WI38 (cell line): Measurements from ENCODE around the gene CLEC3B.
A peak's percentile ranks its signal among the peaks of the same experiment; 100 is the strongest.

ENCODE experiments used
- H3K4me3 ChIP-seq: 2 replicates; pipeline ENCODE4 v1.5.1; 2011; ENCODE audit warnings: low read depth, mild to moderate bottlenecking, control low read depth, low read length
- TF ChIP-seq, protein P1 (sequence below): IDR thresholded peaks from 2 replicates; pipeline ENCODE4 v1.5.1; 2012; ENCODE audit warnings: low read depth, mild to moderate bottlenecking, control low read depth, low read length

CLEC3B gene

DNA sequence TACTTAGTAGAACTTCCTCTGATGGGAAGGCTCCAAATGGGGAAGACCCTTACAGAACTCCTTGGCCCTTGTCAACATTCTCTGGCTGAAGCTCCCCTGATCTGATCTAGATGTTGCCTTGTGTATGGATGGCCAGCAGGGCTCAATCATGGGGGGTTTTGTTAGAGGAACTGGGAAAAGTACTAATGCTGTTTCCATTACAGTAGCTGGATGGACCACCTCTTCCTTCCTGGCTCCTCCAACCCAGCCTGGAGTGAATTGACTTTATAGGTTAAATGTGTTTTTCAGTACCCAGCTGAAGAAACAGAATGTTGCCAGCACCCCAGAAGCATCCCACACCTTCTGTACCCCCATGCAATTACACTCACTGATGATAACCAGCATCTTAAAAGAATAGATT is 22.7 kb upstream of the CLEC3B start:
- TF ChIP-seq, protein P1, sequence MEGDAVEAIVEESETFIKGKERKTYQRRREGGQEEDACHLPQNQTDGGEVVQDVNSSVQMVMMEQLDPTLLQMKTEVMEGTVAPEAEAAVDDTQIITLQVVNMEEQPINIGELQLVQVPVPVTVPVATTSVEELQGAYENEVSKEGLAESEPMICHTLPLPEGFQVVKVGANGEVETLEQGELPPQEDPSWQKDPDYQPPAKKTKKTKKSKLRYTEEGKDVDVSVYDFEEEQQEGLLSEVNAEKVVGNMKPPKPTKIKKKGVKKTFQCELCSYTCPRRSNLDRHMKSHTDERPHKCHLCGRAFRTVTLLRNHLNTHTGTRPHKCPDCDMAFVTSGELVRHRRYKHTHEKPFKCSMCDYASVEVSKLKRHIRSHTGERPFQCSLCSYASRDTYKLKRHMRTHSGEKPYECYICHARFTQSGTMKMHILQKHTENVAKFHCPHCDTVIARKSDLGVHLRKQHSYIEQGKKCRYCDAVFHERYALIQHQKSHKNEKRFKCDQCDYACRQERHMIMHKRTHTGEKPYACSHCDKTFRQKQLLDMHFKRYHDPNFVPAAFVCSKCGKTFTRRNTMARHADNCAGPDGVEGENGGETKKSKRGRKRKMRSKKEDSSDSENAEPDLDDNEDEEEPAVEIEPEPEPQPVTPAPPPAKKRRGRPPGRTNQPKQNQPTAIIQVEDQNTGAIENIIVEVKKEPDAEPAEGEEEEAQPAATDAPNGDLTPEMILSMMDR: no peak
- H3K4me3 ChIP-seq: no peak overlapping the region

DNA sequence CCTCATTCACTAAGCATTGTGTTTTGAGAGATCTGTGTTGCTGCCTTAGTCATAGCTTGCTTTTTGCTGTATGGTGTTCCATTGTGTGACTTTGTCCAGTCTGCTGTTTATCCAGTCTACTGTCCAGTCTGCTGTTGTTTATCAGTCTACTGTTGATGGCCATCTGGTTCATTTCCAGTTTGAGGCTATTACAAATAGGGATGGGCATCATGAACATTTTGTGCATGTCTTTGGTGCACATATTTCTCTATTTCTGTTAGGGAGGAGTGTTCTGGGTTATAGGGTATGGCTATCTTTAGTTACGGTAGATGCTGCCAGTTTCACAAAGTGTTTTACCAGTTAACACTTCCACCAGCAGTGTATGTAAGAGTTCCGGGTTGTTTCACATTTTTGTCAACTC is 22.2 kb upstream of the CLEC3B start:
- H3K4me3 ChIP-seq: no peak overlapping the region
- TF ChIP-seq, protein P1: no peak

DNA sequence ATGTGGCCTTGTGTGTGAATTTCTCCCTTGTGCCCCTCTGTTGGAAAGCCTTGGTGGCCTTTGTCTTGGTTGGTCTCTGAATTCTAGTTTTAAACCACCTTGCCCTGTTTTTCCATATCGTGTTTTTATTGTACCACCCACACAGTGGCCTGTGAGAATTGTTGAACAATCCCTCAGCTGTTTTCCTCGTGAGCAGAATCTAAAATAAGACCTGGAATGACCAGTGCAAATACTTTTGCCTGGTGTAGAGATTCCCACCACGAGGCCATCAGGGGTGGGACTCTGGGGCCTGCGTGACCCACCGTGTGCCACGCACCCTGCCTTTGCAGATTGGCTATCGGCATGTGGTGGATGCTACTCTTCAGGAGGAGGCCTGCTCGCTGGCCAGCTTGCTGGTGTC is 19.0 kb upstream of the CLEC3B start:
- TF ChIP-seq, protein P1: no peak
- no peak overlapping the region for H3K4me3 ChIP-seq

DNA sequence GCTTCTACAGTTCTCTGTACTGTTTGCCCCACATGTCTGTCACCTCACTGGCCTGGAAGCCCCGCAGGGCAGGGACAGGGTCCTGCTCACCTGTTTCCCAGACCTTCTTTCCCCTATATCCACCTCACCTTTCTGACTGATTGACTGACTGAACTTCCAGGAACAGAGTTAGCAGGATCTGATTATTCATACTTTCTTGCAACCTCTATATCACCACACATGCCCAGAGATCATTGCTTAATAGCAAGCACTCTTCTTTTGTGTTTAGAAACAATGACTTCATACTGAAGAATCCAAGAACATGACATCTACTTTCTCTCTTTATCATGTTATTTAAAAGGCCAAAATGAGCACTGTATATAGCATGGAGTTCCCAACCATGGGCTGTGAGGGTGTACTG is 18.0 kb upstream of the CLEC3B start:
- TF ChIP-seq, protein P1: no peak

DNA sequence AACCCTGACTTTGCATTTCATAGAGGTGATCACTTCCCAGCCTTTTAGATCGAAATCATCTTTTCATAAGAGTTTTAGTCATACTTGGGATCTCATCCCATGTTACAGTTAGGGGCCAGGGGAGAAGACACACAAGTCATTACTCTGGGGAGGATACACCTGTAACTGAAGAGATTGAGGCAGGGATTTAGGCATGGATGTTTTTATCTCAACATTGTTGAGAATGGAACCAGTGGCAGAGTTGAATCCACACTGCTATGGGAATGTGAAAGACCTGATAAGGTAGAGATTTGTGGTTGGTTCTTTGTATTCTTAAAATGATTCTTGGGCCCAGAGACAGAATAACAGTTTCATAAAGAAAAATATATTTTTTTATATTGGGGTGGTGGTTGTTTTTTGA is 16.2 kb upstream of the CLEC3B start:
- no peak overlapping the region for H3K4me3 ChIP-seq
- TF ChIP-seq, protein P1: no peak

More for the DNA sequence above, 18.0 kb upstream of the CLEC3B start:
- H3K4me3 ChIP-seq: no peak overlapping the region

DNA sequence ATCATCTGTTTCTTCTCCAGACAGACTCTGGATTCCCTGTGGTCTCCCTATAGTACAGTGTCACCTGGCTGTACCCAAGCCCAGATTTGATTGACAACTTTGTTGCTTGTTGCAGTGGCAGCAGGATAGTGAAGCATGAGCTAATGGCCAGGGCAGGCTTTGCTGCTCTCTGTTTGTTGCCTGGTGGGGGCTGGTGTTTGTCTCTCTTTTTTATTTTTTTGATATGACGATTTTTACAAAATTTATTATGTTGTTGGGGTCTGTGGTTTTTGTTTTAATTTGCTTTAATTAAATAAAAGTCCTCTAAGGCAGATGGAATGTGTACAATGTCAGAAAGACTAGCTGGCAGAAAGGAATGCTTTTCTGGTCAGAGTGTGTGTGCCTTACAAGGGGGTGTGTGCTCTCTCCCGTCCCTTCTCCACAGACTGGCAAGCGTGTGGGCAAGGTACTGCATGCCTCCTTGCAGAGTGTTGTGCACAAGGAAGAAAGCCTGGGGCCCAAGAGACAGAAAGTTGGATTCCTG is 15.2 kb upstream of the CLEC3B start:
- no peak overlapping the region; the same call in 1 of the 2 replicates for H3K4me3 ChIP-seq
- TF ChIP-seq, protein P1: no peak

DNA sequence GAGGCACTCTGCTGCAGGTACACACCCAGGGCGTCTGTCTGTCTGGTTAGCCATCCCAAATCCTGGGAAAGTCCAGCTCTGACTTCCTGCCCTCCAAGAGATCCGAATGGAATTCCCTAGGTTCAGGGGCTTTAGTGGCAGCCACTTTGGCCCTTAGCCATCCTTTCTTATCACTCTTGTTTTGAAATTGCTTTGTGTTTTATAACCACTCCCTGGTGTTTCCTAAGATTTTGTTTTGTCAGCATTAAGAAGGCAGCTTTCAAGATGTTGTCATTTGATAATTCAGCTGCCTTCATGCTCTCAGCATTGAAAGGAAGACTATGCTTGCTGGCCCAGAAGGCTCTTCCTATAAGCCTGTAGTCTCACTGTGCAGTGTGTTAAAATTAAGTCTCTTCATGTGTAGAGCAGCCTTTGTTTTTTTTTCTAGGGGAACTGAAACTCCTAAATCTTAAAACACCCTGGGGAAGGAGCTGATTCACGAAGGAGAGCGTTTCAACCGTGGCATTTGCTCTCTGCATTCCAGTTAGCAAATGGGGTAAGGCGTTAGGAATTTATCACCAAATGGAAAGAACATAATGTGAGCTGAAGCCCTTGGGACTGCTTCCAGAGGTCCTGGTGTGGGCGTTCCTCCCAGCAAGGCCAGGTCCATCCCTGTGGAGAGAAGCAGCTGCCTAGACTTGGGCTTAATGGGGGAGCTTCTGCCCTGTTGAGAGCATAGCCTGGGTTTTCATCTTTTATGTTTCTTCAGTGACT is 14.2 kb upstream of the CLEC3B start:
- H3K4me3 ChIP-seq: peak overlapping the region; percentile 39
- TF ChIP-seq, protein P1: no peak
